Activated naive CD4-positive, alpha-beta T cell treated with anti-CD3 and anti-CD28 coated beads, Interleukin-2, amount 10 ng/mL, durations not matched to agents 7 days and 5 days (primary cell): ENCODE results near the gene RLN3.
"Not testable (repeated sequence)": the region's sequence is repeated elsewhere in the genome, so short reads cannot be mapped to it uniquely, and the experiment has no call there.

Experiments used
- CTCF ChIA-PET: fragments of 350-600 bp; sonication (Branson Sonifier 250); formaldehyde crosslinking; loops from one replicate; lab custom pipeline; 2021; ENCODE audit warnings: antibody characterized with exemption; lab: Charles Lee
- DNase-seq: peaks from one replicate; pipeline ENCODE4 v3.0.0-alpha.2; 2020
- H3K27ac Mint-ChIP-seq: one replicate; pipeline ENCODE4 v1.8.0; 2021; ENCODE audit warnings: mild to moderate bottlenecking, moderate library complexity, mixed read lengths
- H3K27me3 Mint-ChIP-seq: one replicate; pipeline ENCODE4 v1.8.0; 2021; ENCODE audit warnings: mild to moderate bottlenecking, mixed read lengths
- H3K36me3 Mint-ChIP-seq: one replicate; pipeline ENCODE4 v1.8.0; 2021; ENCODE audit warnings: mixed read lengths
- H3K4me1 Mint-ChIP-seq: one replicate; pipeline ENCODE4 v1.8.0; 2021; ENCODE audit warnings: mixed read lengths
- H3K4me3 Mint-ChIP-seq: one replicate; pipeline ENCODE4 v1.8.0; 2021; ENCODE audit warnings: mild to moderate bottlenecking, moderate library complexity, mixed read lengths
- H3K9me3 Mint-ChIP-seq: one replicate; pipeline ENCODE4 v1.8.0; 2021; ENCODE audit warnings: mixed read lengths

Gene RLN3

GRCh38 chr19:14019739-14020138 lies 8.2 kb upstream of the RLN3 start:
- CTCF ChIA-PET, H3K9me3 Mint-ChIP-seq, H3K27me3 Mint-ChIP-seq, H3K27ac Mint-ChIP-seq, H3K4me3 Mint-ChIP-seq, DNase-seq, H3K36me3 Mint-ChIP-seq: not testable (repeated sequence)
- peaks cover 20% of the 10 kb centered on the region for H3K4me1 Mint-ChIP-seq

- Mint-ChIP-seq H3K4me3 (no peak overlapping the region), H3K9me3 (no peaks in the 10 kb centered on the region), H3K4me1 (peaks cover 25% of the 10 kb centered on the region), H3K27ac (no peak overlapping the region), H3K36me3 (no peaks in the 10 kb centered on the region), H3K27me3 (no peaks in the 10 kb centered on the region)
- peak; percentile 30 for DNase-seq
- CTCF ChIA-PET = interaction anchor here (1.2 to 2.6 kb wide), 3 partner anchors 10 to 88 kb away, joined by 3 to 12 read pairs (median 6); partner anchors contain the start of genes DCAF15 and IL27RA
Observed at GRCh38 chr19:14021474-14021873, 6.5 kb upstream of the RLN3 start.

GRCh38 chr19:14022469-14022868 lies 5.5 kb upstream of the RLN3 start:
- no peak for DNase-seq
- Mint-ChIP-seq H3K27me3 (no peaks in the 10 kb centered on the region), H3K27ac (no peak overlapping the region), H3K36me3 (no peaks in the 10 kb centered on the region), H3K9me3 (no peaks in the 10 kb centered on the region), H3K4me1 (peaks cover 29% of the 10 kb centered on the region), H3K4me3 (no peak overlapping the region)
- CTCF ChIA-PET = interaction anchor here (0.9 to 2.6 kb wide), 5 partner anchors 9 to 89 kb away, joined by 3 to 12 read pairs (median 4); partner anchors contain the start of genes DCAF15, IL27RA and MISP3

GRCh38 chr19:14023404-14024235 lies 4.3 kb upstream of the RLN3 start:
- no peak for DNase-seq
- CTCF ChIA-PET = interaction anchor here (0.8 to 2.6 kb wide), 3 partner anchors 8 to 71 kb away, joined by 3 to 12 read pairs (median 6); partner anchors contain the start of genes DCAF15 and IL27RA
- H3K27me3 Mint-ChIP-seq = peaks cover 10% of the 10 kb centered on the region
- no peaks in the 10 kb centered on the region for H3K9me3 Mint-ChIP-seq
- H3K4me3 Mint-ChIP-seq = no peak overlapping the region
- no peaks in the 10 kb centered on the region for H3K36me3 Mint-ChIP-seq
- H3K27ac Mint-ChIP-seq = no peak overlapping the region
- H3K4me1 Mint-ChIP-seq = peaks cover 30% of the 10 kb centered on the region

GRCh38 chr19:14026652-14027192 lies 1.2 kb upstream of the RLN3 start:
- H3K27ac Mint-ChIP-seq, H3K36me3 Mint-ChIP-seq, H3K4me3 Mint-ChIP-seq, H3K9me3 Mint-ChIP-seq, DNase-seq, CTCF ChIA-PET: not testable (repeated sequence)
- Mint-ChIP-seq H3K27me3 (peaks cover 25% of the 10 kb centered on the region), H3K4me1 (peaks cover 42% of the 10 kb centered on the region)

- peaks cover 30% of the 10 kb centered on the region for H3K27me3 Mint-ChIP-seq
- DNase-seq = no peak
- no peaks in the 10 kb centered on the region for H3K9me3 Mint-ChIP-seq
- H3K27ac Mint-ChIP-seq = no peak overlapping the region
- H3K4me3 Mint-ChIP-seq = no peak overlapping the region
- CTCF ChIA-PET = interaction anchor here (0.6 kb wide), 1 partner anchor 86 kb away, joined by 3 read pairs; no protein-coding TSS in a partner anchor
- H3K36me3 Mint-ChIP-seq = peaks cover 8% of the 10 kb centered on the region
- peaks cover 42% of the 10 kb centered on the region for H3K4me1 Mint-ChIP-seq
Observed at GRCh38 chr19:14028901-14029300, 953 bp downstream of the RLN3 start.

DNA sequence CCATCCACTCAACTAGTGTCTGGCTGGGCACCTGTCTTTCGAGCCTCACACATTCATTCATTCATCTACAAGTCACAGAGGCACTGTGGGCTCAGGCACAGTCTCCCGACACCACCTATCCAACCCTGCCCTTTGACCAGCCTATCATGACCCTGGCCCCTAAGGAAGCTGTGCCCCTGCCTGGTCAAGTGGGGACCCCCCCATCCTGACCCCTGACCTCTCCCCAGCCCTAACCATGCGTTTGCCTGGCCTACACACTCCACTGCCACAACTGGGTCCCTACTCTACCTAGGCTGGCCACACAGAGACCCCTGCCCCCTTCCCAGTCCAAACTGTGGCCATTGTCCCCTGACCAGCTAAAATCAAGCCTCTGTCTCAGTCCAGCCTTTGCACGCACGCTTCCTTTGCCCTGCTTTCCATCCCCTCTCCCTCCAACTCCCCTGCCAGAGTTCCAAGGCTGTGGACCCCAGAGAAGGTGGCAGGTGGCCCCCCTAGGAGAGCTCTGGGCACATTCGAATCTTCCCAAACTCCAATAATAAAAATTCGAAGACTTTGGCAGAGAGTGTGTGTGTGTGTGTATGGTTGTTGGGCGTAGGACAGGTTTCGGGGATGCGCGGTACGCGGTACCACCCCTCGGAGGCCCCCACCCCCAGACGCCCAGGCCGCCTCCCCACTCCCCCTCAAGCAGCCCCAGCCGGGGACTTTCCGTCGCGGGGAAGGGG lies 3.2 kb downstream of the RLN3 start:
- H3K4me3 Mint-ChIP-seq = peak overlapping the region; percentile 96
- CTCF ChIA-PET = interaction anchor here (0.8 to 2.3 kb wide), 12 partner anchors 9 to 152 kb away, joined by 3 to 12 read pairs (median 4); partner anchors contain the start of gene MISP3
- peaks cover 45% of the 10 kb centered on the region for H3K4me1 Mint-ChIP-seq
- peaks cover 30% of the 10 kb centered on the region for H3K27me3 Mint-ChIP-seq
- H3K27ac Mint-ChIP-seq = peak overlapping the region; percentile 92
- H3K9me3 Mint-ChIP-seq = no peaks in the 10 kb centered on the region
- DNase-seq = no peak
- H3K36me3 Mint-ChIP-seq = peaks cover 12% of the 10 kb centered on the region

GRCh38 chr19:14031719-14032480 lies 4.0 kb downstream of the RLN3 start, which contains the start of gene IL27RA:
Gene IL27RA (plus strand): TSS chr19:14031762. CDS start chr19:14031873, 111 bp downstream.
- Mint-ChIP-seq H3K4me3 (peak within 1 kb of the TSS; percentile 96), H3K27ac (peak within 1 kb of the TSS; percentile 92), H3K36me3 (peaks cover 15% of the 10 kb centered on the region), H3K4me1 (peaks cover 42% of the 10 kb centered on the region), H3K27me3 (peaks cover 30% of the 10 kb centered on the region), H3K9me3 (no peaks in the 10 kb centered on the region)
- DNase-seq = peak; percentile 91
- CTCF ChIA-PET = interaction anchor here (0.8 to 2.3 kb wide), 13 partner anchors 8 to 152 kb away, joined by 3 to 12 read pairs (median 3); partner anchors contain the start of gene MISP3

GRCh38 chr19:14033946-14034345 lies 6.0 kb downstream of the RLN3 start:
- H3K4me1 Mint-ChIP-seq = peaks cover 43% of the 10 kb centered on the region
- H3K36me3 Mint-ChIP-seq = peaks cover 27% of the 10 kb centered on the region
- peak overlapping the region; percentile 96 for H3K4me3 Mint-ChIP-seq
- peak overlapping the region; percentile 0 for H3K27ac Mint-ChIP-seq
- no peaks in the 10 kb centered on the region for H3K9me3 Mint-ChIP-seq
- H3K27me3 Mint-ChIP-seq = peaks cover 16% of the 10 kb centered on the region
- no peak for DNase-seq
- CTCF ChIA-PET = interaction anchor here (0.9 to 1.3 kb wide), 2 partner anchors 19 to 38 kb away, joined by 3 read pairs; no protein-coding TSS in a partner anchor

DNA sequence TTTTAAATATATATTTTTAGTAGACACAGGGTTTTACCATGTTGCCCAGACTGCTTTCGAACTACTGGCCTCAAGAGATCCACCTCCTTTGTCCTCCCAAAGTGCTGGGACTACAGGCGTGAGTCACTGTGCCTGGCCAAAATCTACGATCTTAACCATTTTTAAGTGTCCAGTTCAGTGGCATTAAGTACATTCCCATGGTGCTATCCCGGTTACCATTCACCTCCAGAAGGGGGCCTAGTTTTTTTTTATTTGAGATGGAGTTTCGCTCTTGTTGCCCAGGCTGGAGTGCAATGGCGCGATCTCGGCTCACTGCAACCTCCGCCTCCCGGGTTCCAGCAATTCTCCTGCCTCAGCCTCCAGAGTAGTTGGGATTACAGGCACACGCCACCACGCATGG lies 7.2 kb downstream of the RLN3 start:
- CTCF ChIA-PET = interaction anchor here (1.3 kb wide), 1 partner anchor 18 kb away, joined by 3 read pairs; no protein-coding TSS in a partner anchor
- H3K27ac Mint-ChIP-seq, H3K4me3 Mint-ChIP-seq, DNase-seq, H3K9me3 Mint-ChIP-seq: not testable (repeated sequence)
- Mint-ChIP-seq H3K27me3 (peaks cover 12% of the 10 kb centered on the region), H3K4me1 (peaks cover 41% of the 10 kb centered on the region), H3K36me3 (peaks cover 37% of the 10 kb centered on the region)

GRCh38 chr19:14035706-14036105 lies 7.8 kb downstream of the RLN3 start:
- CTCF ChIA-PET = no interaction called here
- H3K4me3 Mint-ChIP-seq = no peak overlapping the region
- peaks cover 37% of the 10 kb centered on the region for H3K4me1 Mint-ChIP-seq
- H3K27me3 Mint-ChIP-seq = peaks cover 7% of the 10 kb centered on the region
- H3K36me3 Mint-ChIP-seq = peaks cover 39% of the 10 kb centered on the region
- DNase-seq = no peak
- no peak overlapping the region for H3K27ac Mint-ChIP-seq
- no peaks in the 10 kb centered on the region for H3K9me3 Mint-ChIP-seq

GRCh38 chr19:14039181-14039580 lies 11.2 kb downstream of the RLN3 start:
- Mint-ChIP-seq H3K27ac (no peak overlapping the region), H3K36me3 (peaks cover 40% of the 10 kb centered on the region), H3K4me3 (no peak overlapping the region), H3K27me3 (no peaks in the 10 kb centered on the region), H3K9me3 (no peaks in the 10 kb centered on the region), H3K4me1 (peaks cover 27% of the 10 kb centered on the region)
- CTCF ChIA-PET = interaction anchor here (0.6 to 0.8 kb wide), 2 partner anchors 18 to 22 kb away, joined by 3 read pairs; no protein-coding TSS in a partner anchor
- DNase-seq = no peak
